K562 (cell line): ENCODE results near the gene TSPAN12.

ENCODE experiments used
- CTCF ChIP-seq, 3 experiments: IDR thresholded peaks in 2 of 3; conservative IDR thresholded peaks in 1 of 3; 2 replicates each; pipeline ENCODE4 v1.5.1; 2011 to 2012; ENCODE audit warnings: low read length in 3 of 3, mild to moderate bottlenecking in 3 of 3, control low read depth in 2 of 3, improper control_type of control experiment in 1 of 3, inconsistent platforms in 1 of 3, low read depth in 1 of 3, mixed read lengths in 1 of 3, moderate library complexity in 1 of 3; ENCODE audit not compliant: insufficient read depth in 2 of 3
- EGR1 ChIP-seq: fragments of 450-650 bp; conservative IDR thresholded peaks from 2 replicates; pipeline ENCODE4 v1.6.1; 2017; ENCODE audit warnings: mild to moderate bottlenecking
- FIP1L1 ChIP-seq: fragments of 200-400 bp; formaldehyde crosslinking; IDR thresholded peaks from 2 replicates; pipeline ENCODE4 v1.6.1; 2018; ENCODE audit warnings: mild to moderate bottlenecking, low read depth, low read length; ENCODE audit not compliant: poor library complexity, severe bottlenecking
- HDAC2 ChIP-seq: fragments of 450-650 bp; IDR thresholded peaks from 2 replicates; pipeline ENCODE4 v1.6.1; 2016; ENCODE audit warnings: mild to moderate bottlenecking
- TAF1 ChIP-seq: IDR thresholded peaks from 2 replicates; pipeline ENCODE4 v1.6.1; 2011; ENCODE audit warnings: mild to moderate bottlenecking, low read length, moderate library complexity; ENCODE audit not compliant: insufficient read depth, control insufficient read depth, severe bottlenecking; ENCODE audit errors: extremely low read depth
- TBL1XR1 ChIP-seq, 2 experiments: IDR thresholded peaks; 2 replicates each; pipeline ENCODE4 v1.6.1; 2012; ENCODE audit warnings: improper control_type of control experiment in 2 of 2, low read length in 2 of 2, mild to moderate bottlenecking in 1 of 2
- ZNF133 ChIP-seq: fragments of 250-450 bp; sonication (Bioruptor Pico); IDR thresholded peaks from 2 replicates; pipeline ENCODE4 v1.4.0; 2020; ENCODE audit warnings: mild to moderate bottlenecking
- ZNF140 ChIP-seq: fragments of 250-450 bp; sonication (Bioruptor Pico); IDR thresholded peaks from 2 replicates; pipeline ENCODE4 v1.8.0; 2021; ENCODE audit warnings: moderate library complexity, mild to moderate bottlenecking, inconsistent platforms

- TF ChIP-seq FIP1L1, result no peak
- TF ChIP-seq ZNF140 (CRISPR knock-in tag), result no peak
- TF ChIP-seq CTCF (IDR thresholded peaks at IDR 0.05 in 2 of 3, conservative IDR thresholded peaks at IDR 0.05 in 1 of 3; ENCODE audit: insufficient read depth in 2 of 3, low read depth in 1 of 3, low read length in 3 of 3), result no peak
- TF ChIP-seq ZNF133 (CRISPR knock-in tag), result no peak
- TF ChIP-seq TAF1, result no peak
- no peak for TF ChIP-seq EGR1
- TF ChIP-seq HDAC2, result no peak
- no peak for TF ChIP-seq TBL1XR1 (IDR thresholded peaks at IDR 0.05; ENCODE audit: low read length in 2 of 2)
These were observed 10.0 kb upstream of the TSPAN12 start for GRCh38 chr7:120867932-120868331.
